HG03135 (cell line): ENCODE results near the gene LRRIQ3.
"Not testable (repeated sequence)": the region's sequence is repeated elsewhere in the genome, so short reads cannot be mapped to it uniquely, and the experiment has no call there.

Experiments
- ATAC-seq: cut with Tn5 transposase; IDR thresholded peaks from one replicate; pipeline ENCODE4 v1.9.1; 2021; ENCODE audit warnings: mild to moderate bottlenecking, moderate library complexity; ENCODE audit not compliant: unreplicated experiment

LRRIQ3 gene

GRCh38 chr1:74197657-74198552 is at the start of gene LRRIQ3, which contains the start of gene FPGT:
TSS of gene LRRIQ3 (minus strand) at chr1:74198176. CDS start at chr1:74183684, 14,492 bp downstream.
TSS of gene FPGT (plus strand) at chr1:74198242. CDS start at chr1:74198279, 37 bp downstream.
- peak; percentile 95 for ATAC-seq

- ATAC-seq: no peak
Measured at GRCh38 chr1:74246315-74246714, 48.3 kb upstream of the LRRIQ3 start.

- ATAC-seq: no peak
Measured at GRCh38 chr1:74245168-74245772, 47.3 kb upstream of the LRRIQ3 start.

- no peak for ATAC-seq
Measured at GRCh38 chr1:74237787-74238186, 39.8 kb upstream of the LRRIQ3 start.

- no peak for ATAC-seq
Measured at GRCh38 chr1:74237035-74237434, 39.1 kb upstream of the LRRIQ3 start.

GRCh38 chr1:74236440-74236839 is 38.5 kb upstream of the LRRIQ3 start:
- ATAC-seq: no peak

- ATAC-seq: no peak
Measured at GRCh38 chr1:74235153-74235552, 37.2 kb upstream of the LRRIQ3 start, which contains the start of gene TNNI3K. TSS of gene TNNI3K (plus strand) at chr1:74235387. CDS start at chr1:74235452, 65 bp downstream.

GRCh38 chr1:74223453-74223852 is 25.5 kb upstream of the LRRIQ3 start:
- ATAC-seq: no peak

- ATAC-seq: no peak
Measured at GRCh38 chr1:74222701-74223100, 24.7 kb upstream of the LRRIQ3 start.

- ATAC-seq: no peak
Measured at GRCh38 chr1:74215229-74215628, 17.3 kb upstream of the LRRIQ3 start.

GRCh38 chr1:74205266-74205665 is 7.3 kb upstream of the LRRIQ3 start:
- no peak for ATAC-seq

- ATAC-seq: no peak
Measured at GRCh38 chr1:74199504-74199903, 1.5 kb upstream of the LRRIQ3 start.

- no peak for ATAC-seq
Measured at GRCh38 chr1:74197255-74197654, 721 bp downstream of the LRRIQ3 start.

- no peak for ATAC-seq
Measured at GRCh38 chr1:74195339-74195738, 2.6 kb downstream of the LRRIQ3 start.

GRCh38 chr1:74193908-74194307 is 4.1 kb downstream of the LRRIQ3 start:
- ATAC-seq: no peak

GRCh38 chr1:74180490-74180889 is 17.5 kb downstream of the LRRIQ3 start:
- no peak for ATAC-seq

- ATAC-seq: not testable (repeated sequence)
Measured at GRCh38 chr1:74174423-74174822, 23.6 kb downstream of the LRRIQ3 start.

- ATAC-seq: no peak
Measured at GRCh38 chr1:74162333-74162732, 35.6 kb downstream of the LRRIQ3 start.

GRCh38 chr1:74161497-74161896 is 36.5 kb downstream of the LRRIQ3 start:
- no peak for ATAC-seq

- no peak for ATAC-seq
Measured at GRCh38 chr1:74160046-74160445, 37.9 kb downstream of the LRRIQ3 start.

GRCh38 chr1:74145086-74145485 is 52.9 kb downstream of the LRRIQ3 start:
- no peak for ATAC-seq

- not testable (repeated sequence) for ATAC-seq
Measured at GRCh38 chr1:74117370-74117769, 80.6 kb downstream of the LRRIQ3 start.
